ENCODE measurements around the gene MAP3K3.

MAP3K3 gene

GRCh38 chr17:63621684-63622573 lies at the start of gene MAP3K3 (continued):
- TF ChIP-seq ZNF629 (tag by site-specific recombination; IDR thresholded peaks at IDR 0.05) (peak; percentile 69), KLF7 (tag by site-specific recombination; IDR thresholded peaks at IDR 0.05; ENCODE audit: borderline replicate concordance) (peak; percentile 93), MZF1 (tag by site-specific recombination; IDR thresholded peaks at IDR 0.05; ENCODE audit: borderline replicate concordance) (0 out of 2 replicates have a peak, but pooled peaks have one; percentile 66), GLIS2 (tag by site-specific recombination; IDR thresholded peaks at IDR 0.05) (peak; percentile 95), OVOL3 (tag by site-specific recombination; IDR thresholded peaks at IDR 0.05) (no peak)

- Histone ChIP-seq H3K9me3 (ENCODE audit: control insufficient read depth, insufficient read depth, low read depth, low read length) (no peaks in the 10 kb centered on the region), H3K36me3 (ENCODE audit: control insufficient read depth in 2 of 2, insufficient read depth in 1 of 2, low read length in 2 of 2) (peaks cover 10 to 19% of the 10 kb centered on the region in 2 experiments; a peak in 2 of 3 replicates), H3K4me1 (ENCODE audit: control insufficient read depth, insufficient read depth, low read length) (no peaks in the 10 kb centered on the region; the same call in 1 of the 2 replicates), H3K4me3 (ENCODE audit: low read depth, low read length) (no peak overlapping the region), H3K27ac (ENCODE audit: extremely low read depth, low read depth, low read length) (no peak overlapping the region)
- TF ChIP-seq ZNF654 (tag by site-specific recombination; IDR thresholded peaks at IDR 0.05; ENCODE audit: low read depth) (0 out of 2 replicates have a peak, but pooled peaks have one; percentile 4), ZBTB48 (tag by site-specific recombination; IDR thresholded peaks at IDR 0.05) (peak; percentile 64; the same call in 1 of the 2 replicates), INSM2 (tag by site-specific recombination; IDR thresholded peaks at IDR 0.05) (no peak), CTCF (tag by site-specific recombination; IDR thresholded peaks at IDR 0.05) (peak; percentile 59), ZNF623 (tag by site-specific recombination; IDR thresholded peaks at IDR 0.05) (no peak), PRDM10 (tag by site-specific recombination; IDR thresholded peaks at IDR 0.05) (0 out of 2 replicates have a peak, but pooled peaks have one; percentile 16)
- ChIA-PET POLR2A (interaction anchor here (0.7 kb wide), 2 partner anchors 10 to 30 kb away, joined by 3 to 5 read pairs; no protein-coding TSS in a partner anchor), CTCF (interaction anchor here (1.1 to 2.6 kb wide), 4 partner anchors 23 to 148 kb away, joined by 3 to 12 read pairs (median 4); no protein-coding TSS in a partner anchor)
Observed at GRCh38 chr17:63573634-63574033, 48.6 kb upstream of the MAP3K3 start.

GRCh38 chr17:63578027-63578768 lies 44.0 kb upstream of the MAP3K3 start:
- no peak for TF ChIP-seq ZFP37 (tag by site-specific recombination; IDR thresholded peaks at IDR 0.05)
- TF ChIP-seq ZNF121 (tag by site-specific recombination; IDR thresholded peaks at IDR 0.05), result peak; percentile 83; the same call in 1 of the 2 replicates
- no peak overlapping the region for H3K4me3 ChIP-seq (ENCODE audit: low read depth, low read length)
- no peaks in the 10 kb centered on the region for H3K9me3 ChIP-seq (ENCODE audit: control insufficient read depth, insufficient read depth, low read depth, low read length)
- H3K27ac ChIP-seq (ENCODE audit: extremely low read depth, low read depth, low read length), result no peak overlapping the region
- CTCF ChIA-PET, result interaction anchor here (1.0 to 1.5 kb wide), 2 partner anchors 27 to 133 kb away, joined by 3 to 4 read pairs; no protein-coding TSS in a partner anchor
- POLR2A ChIA-PET, result no interaction called here
- H3K4me1 ChIP-seq (ENCODE audit: control insufficient read depth, insufficient read depth, low read length), result no peaks in the 10 kb centered on the region
- peaks cover 22 to 57% of the 10 kb centered on the region in 2 experiments for H3K36me3 ChIP-seq (ENCODE audit: control insufficient read depth in 2 of 2, insufficient read depth in 1 of 2, low read length in 2 of 2)

All from HEK293 (cell line).